ENCODE data around the gene NINJ2.
"Not testable (repeated sequence)": the region's sequence is repeated elsewhere in the genome, so short reads cannot be mapped to it uniquely, and the experiment has no call there.

Gene NINJ2, protein sequence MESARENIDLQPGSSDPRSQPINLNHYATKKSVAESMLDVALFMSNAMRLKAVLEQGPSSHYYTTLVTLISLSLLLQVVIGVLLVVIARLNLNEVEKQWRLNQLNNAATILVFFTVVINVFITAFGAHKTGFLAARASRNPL

GRCh38 chr12:663293-663871 lies at the start of gene NINJ2:
NINJ2 (minus strand) TSS chr12:663445; CDS start chr12:663360, 85 bp downstream.
- DNase-seq: no peak

DNA sequence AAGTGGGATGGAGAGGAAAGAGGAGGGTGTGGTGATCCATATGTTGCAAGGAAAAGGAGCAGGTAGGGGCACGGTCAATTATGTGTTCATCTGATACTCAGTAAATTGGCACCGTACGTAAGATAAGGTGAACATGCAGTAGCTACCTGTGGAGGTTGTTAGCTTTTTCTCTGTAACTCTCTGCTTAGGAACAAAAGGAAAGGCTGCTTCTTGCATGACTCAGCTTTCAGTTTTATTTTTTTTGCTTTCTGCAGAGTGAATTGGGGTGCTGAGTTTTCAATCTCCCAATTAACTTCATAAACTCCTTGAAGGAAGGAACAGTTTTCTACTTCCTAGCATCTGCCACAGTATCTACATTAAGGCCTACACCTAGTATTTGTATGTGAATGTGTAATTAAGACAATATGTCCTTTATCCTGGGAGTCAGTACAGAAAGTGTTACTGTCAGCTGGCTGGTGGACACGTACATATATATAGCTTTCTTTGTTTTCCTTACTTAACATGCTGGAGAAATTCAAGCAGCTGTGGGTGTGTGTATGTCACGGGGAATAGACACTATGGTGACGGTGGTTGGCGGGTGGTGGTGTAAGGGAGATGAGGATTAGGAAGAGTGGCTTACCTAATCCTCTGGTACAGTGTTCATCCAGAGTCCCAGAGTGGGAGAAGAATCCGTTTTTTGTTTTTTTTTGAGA lies 49.1 kb upstream of the NINJ2 start:
- DNase-seq: no peak

- DNase-seq: no peak
Observed at GRCh38 chr12:709455-710020, 46.3 kb upstream of the NINJ2 start.

DNA sequence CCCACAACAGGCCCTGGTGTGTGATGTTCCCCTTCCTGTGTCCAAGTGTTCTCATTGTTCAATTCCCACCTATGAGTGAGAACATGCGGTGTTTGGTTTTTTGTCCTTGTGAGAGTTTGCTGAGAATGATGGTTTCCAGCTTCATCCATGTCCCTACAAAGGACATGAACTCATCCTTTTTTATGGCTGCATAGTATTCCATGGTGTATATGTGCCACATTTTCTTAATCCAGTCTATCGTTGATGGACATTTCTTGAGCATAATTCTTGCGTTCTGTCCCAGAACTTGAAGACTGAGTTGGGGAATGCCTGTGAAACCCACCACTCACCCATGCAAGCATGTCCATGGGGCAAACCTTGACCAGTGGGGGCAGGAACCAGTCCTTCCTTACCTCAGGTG lies 44.8 kb upstream of the NINJ2 start:
- DNase-seq: not testable (repeated sequence)

- DNase-seq: no peak
Observed at GRCh38 chr12:704516-705242, 41.4 kb upstream of the NINJ2 start.

GRCh38 chr12:701896-702539 lies 38.8 kb upstream of the NINJ2 start:
- no peak for DNase-seq

GRCh38 chr12:700016-700415 lies 36.8 kb upstream of the NINJ2 start:
- DNase-seq: no peak

DNA sequence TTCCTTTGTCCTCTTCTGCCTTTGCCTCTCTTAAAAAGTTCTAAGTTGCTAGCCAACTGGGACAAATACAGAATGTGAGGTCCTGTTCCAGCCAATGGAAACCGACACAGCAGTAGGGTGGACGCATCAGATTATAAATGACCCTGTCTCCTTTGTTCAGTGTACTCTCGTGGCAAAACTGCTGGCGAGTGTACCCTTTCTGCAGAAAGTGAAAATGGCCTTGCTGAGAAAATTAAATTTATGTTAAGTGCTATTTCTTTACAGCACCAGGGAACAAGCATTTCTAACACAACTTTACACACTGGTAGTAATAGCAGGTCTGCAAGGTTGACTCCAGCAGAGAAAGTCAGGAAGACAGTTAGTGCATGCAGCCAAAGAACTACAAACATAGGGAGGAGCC lies 35.0 kb upstream of the NINJ2 start:
- DNase-seq: not testable (repeated sequence)

GRCh38 chr12:697481-697880 lies 34.2 kb upstream of the NINJ2 start:
- no peak for DNase-seq

DNA sequence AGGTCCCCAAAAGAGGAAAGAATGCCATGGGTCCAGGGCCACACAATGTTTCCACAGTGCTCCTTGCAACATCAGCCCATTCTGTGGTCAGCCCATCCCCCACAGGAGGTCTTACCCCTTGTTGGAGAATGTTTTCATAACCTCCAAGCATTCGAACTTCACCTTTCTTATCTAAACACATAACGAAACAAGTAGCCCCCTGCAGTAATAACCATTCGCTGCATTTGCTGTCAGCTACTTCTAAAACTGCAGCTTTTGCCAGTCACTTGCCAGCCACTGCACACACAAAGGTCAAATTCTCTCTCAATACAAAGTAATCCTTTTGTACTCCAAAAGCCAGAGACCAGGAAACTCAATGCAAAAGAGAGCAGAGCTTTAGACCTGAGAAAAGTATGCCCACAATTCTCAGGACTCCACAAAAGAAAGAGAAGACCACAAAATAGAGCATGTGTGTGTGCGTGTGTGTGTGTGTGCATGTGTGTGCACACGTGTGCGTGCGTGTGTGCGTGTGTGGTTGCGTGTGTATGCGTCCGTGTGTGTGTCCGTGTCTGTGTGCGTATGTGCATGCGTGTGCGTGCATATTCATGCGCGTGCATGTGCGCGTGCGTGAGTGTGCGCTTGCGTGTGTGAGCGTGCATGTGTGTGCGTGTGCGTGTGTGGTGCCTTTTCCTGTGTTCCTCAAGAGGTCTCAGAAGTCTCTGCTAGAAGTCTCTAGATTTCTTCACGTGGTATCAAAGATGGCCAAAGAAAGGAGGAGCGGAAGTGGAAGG lies 31.7 kb upstream of the NINJ2 start:
- no peak for DNase-seq

DNA sequence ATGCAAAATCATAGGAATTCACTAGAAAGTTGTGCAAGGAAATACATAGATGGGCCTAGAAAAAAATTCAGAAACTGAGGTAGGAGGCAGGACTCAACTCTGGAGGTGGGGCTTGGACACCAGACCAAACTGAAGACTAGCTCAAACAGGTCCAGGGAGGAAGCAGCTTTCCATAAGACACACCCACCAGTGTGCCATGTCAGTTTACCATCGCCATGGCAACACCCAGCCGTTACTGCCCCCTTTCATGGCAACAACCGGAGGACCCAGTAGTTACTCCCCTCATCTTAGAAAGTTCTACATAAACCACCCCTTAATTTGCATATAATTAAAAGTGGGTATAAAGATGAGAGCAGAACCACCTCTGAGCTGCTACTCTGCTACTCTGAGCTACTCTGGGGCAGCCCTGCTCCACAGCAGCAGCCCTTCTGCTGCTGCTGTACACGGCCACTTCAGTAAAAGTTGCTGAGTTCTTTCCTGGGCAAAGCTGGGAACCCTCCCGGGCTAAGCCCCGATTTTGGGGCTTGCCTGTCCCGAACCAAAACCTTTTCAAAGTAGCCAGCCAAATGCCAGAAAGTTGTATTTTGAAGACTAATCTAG lies 30.8 kb upstream of the NINJ2 start:
- no peak for DNase-seq

- DNase-seq: no peak
Observed at GRCh38 chr12:692274-692673, 29.0 kb upstream of the NINJ2 start.

GRCh38 chr12:690466-690865 lies 27.2 kb upstream of the NINJ2 start:
- DNase-seq: no peak

- no peak for DNase-seq
Observed at GRCh38 chr12:685388-685787, 22.1 kb upstream of the NINJ2 start.

DNA sequence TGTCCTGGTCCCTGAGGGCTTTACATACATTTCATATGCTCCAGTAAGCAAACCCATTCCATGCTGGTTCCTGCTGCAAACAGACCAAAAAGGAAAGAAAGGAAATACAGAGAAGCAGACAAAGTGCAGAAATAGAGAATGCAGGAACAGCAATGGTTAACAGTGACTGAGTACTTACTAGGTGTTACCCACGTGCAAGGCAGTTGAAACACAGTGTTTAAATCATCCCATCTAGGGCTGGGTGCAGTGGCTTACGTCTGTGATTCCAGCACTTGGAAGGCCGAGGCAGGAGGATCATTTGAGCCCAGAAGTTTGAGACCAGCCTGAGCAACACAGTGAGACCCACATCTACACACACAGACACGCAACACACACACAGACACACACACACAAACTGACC lies 21.2 kb upstream of the NINJ2 start:
- no peak for DNase-seq

DNA sequence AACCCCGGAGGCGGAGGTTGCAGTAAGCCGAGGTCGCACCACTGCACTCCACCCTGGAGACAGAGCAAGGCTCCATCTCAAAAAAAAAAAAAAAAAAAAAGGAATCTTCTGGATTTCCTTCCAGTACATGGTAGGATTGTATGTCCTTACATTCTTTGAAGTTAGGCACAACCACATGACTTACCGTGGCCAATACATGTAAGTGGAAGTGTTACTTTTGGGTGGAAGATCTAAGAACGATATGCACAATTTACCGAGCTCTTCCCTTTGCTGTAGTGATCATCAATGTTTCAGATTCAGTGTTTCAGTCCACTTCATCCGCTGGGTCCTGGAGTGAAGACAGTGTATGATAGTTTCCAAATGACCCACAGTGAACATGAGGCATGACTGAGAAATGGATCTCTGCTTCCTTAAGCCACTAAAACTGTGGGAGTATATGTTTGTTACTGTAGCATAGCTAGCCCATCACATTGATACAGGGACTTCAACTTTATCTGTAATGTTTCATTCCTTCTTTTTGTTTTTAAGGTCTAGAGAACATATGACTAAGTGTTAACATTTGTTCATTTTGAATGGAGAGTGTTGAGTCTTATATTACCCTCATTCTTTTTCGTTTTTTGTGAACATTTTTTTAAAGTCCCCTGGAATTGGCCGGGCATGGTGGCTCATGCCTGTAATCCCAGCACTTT lies 18.5 kb upstream of the NINJ2 start:
- no peak for DNase-seq

DNA sequence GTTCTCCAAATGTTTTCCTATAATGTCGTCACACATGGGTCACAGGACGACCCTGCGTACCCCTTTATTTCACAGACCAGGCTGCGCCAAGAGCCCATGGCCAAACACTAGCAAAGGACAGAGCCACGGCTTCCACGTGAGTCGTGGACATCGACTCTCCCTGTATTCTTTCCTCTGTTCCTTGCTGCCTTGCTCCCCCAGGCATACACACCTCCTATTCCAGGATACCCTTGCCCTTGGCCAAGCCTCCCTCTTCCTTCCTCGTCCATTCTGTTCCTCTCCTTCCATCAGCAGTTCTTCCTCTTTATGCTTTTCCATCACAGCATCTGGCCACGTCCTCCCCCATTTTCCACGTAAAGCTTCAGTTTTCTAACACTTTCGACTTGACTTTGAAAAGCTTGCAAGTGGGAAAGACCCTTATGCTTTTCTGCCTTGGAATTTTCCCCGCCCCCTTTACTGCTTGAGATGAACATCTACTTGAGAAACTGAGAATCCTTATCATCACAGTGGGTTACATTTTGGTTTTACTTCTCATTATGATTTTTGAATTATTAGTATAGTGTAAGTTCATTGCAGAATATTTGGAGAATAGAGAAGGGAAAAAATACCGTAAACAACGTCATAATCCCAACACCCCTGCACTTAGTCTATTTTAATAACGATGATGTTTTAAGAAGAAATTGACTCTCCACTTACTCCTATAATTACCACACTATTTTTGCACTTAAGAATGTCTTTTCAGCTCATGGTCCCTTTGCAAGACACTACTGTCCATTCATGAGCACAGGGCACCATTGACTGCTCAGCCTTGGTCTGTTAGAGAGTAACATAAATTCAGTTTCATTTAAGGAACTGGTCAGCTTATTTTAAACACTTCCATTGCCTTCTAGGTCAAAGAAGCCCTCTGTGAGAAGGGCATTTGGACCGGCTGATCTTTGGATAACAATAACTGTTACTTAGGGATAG lies 15.8 kb upstream of the NINJ2 start:
- DNase-seq: no peak

DNA sequence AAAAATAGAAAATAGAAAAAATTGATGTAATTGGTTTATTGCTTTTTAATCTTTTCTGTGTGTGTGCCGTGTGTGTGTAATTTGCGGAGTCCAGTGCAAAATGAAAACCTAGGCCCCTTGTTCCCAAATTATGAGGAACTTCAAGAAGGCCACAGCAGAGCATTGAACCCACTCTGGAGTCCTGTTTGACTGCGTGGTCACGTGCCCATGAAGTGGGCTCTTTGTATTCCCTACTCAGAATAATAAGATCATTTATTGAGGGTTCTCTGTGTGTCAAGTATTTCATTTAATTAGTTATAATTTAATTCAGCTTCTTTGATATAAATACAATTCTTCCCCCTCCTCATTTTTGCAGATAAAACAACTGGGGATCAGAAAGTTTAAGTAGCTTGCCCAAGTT lies 12.3 kb upstream of the NINJ2 start:
- DNase-seq: no peak

DNA sequence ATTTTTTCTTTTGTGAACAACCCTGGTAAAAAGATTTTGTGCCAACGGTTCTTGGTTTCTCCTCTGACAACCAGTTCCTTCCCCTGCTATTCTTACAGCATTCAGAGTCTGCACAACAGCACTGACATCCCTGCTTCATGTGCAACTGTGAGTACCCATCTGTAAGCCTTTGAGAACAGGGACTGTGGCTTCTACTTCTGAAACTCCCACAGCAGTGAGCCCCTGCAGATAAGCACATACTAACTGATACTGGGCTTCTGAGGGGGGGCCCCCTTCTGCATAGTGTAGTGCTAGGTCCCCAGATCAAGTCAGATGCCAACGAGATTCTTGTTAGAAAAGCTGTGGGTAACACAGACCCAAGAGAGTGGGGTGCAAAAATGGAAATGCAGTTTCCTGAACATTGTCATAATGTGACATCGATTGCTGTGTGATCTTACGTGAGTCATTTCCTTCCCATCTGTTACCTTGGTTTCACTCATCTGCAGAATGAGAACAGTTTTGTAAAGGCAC lies 11.1 kb upstream of the NINJ2 start:
- DNase-seq: no peak

- DNase-seq: no peak
Observed at GRCh38 chr12:673849-674248, 10.6 kb upstream of the NINJ2 start.

Measured in SHP77 treated with DMSO at 0.1 percent for 48 hours (cell line).